ENCODE measurements around the gene L3MBTL3.

Gene L3MBTL3

GRCh38 chr6:130118236-130118635 is 99.9 kb downstream of the L3MBTL3 start:
- Histone ChIP-seq H3K27me3 (ENCODE audit: control insufficient read depth, insufficient read depth, low read length) (no peaks in the 10 kb centered on the region), H3K9ac (no peak overlapping the region), H2AFZ (no peak overlapping the region), H3K27ac (no peak overlapping the region), H3K4me3 (ENCODE audit: low read depth, low read length) (no peak overlapping the region), H3K4me1 (peaks cover 3% of the 10 kb centered on the region), H3K79me2 (no peaks in the 10 kb centered on the region), H3K9me3 (ENCODE audit: control insufficient read depth, low read length) (no peaks in the 10 kb centered on the region), H3K36me3 (ENCODE audit: control insufficient read depth, insufficient read depth, low read length) (no peaks in the 10 kb centered on the region), H3K4me2 (ENCODE audit: low read length) (no peak overlapping the region)
- TF ChIP-seq CTCF (IDR thresholded peaks at IDR 0.05), result no peak

- no peaks in the 10 kb centered on the region for H3K79me2 ChIP-seq
- peaks cover 3% of the 10 kb centered on the region for H3K4me1 ChIP-seq
- no peak overlapping the region for H3K9ac ChIP-seq
- H3K27ac ChIP-seq, result no peak overlapping the region
- H3K4me3 ChIP-seq (ENCODE audit: low read depth, low read length), result no peak overlapping the region
- no peaks in the 10 kb centered on the region for H3K9me3 ChIP-seq (ENCODE audit: control insufficient read depth, low read length)
- H3K36me3 ChIP-seq (ENCODE audit: control insufficient read depth, insufficient read depth, low read length), result no peaks in the 10 kb centered on the region
- no peak for TF ChIP-seq CTCF (IDR thresholded peaks at IDR 0.05)
- no peaks in the 10 kb centered on the region for H3K27me3 ChIP-seq (ENCODE audit: control insufficient read depth, insufficient read depth, low read length)
- no peak overlapping the region for H3K4me2 ChIP-seq (ENCODE audit: low read length)
- no peak overlapping the region for H2AFZ ChIP-seq
Measured at GRCh38 chr6:130119211-130119610, 100.8 kb downstream of the L3MBTL3 start.

GRCh38 chr6:130120731-130121130 is 102.3 kb downstream of the L3MBTL3 start:
- Histone ChIP-seq H3K4me2 (ENCODE audit: low read length) (no peak overlapping the region), H3K4me1 (peaks cover 3% of the 10 kb centered on the region)
- TF ChIP-seq CTCF (IDR thresholded peaks at IDR 0.05), result no peak

GRCh38 chr6:130122243-130122642 is 103.9 kb downstream of the L3MBTL3 start:
- Histone ChIP-seq H3K79me2 (no peaks in the 10 kb centered on the region), H3K9ac (no peak overlapping the region), H3K4me1 (peaks cover 3% of the 10 kb centered on the region), H3K36me3 (ENCODE audit: control insufficient read depth, insufficient read depth, low read length) (no peaks in the 10 kb centered on the region), H3K4me2 (ENCODE audit: low read length) (no peak overlapping the region), H3K27ac (no peak overlapping the region), H3K27me3 (ENCODE audit: control insufficient read depth, insufficient read depth, low read length) (no peaks in the 10 kb centered on the region), H2AFZ (no peak overlapping the region), H3K9me3 (ENCODE audit: control insufficient read depth, low read length) (no peaks in the 10 kb centered on the region), H3K4me3 (ENCODE audit: low read depth, low read length) (no peak overlapping the region)
- TF ChIP-seq CTCF (IDR thresholded peaks at IDR 0.05), result no peak

More at GRCh38 chr6:130120731-130121130, 102.3 kb downstream of the L3MBTL3 start:
- no peak overlapping the region for H3K27ac ChIP-seq
- no peaks in the 10 kb centered on the region for H3K79me2 ChIP-seq
- H3K27me3 ChIP-seq (ENCODE audit: control insufficient read depth, insufficient read depth, low read length), result no peaks in the 10 kb centered on the region
- H3K4me3 ChIP-seq (ENCODE audit: low read depth, low read length), result no peak overlapping the region
- H3K9ac ChIP-seq, result no peak overlapping the region
- no peaks in the 10 kb centered on the region for H3K36me3 ChIP-seq (ENCODE audit: control insufficient read depth, insufficient read depth, low read length)
- no peaks in the 10 kb centered on the region for H3K9me3 ChIP-seq (ENCODE audit: control insufficient read depth, low read length)
- no peak overlapping the region for H2AFZ ChIP-seq

GRCh38 chr6:130127195-130127594 is 108.8 kb downstream of the L3MBTL3 start:
- Histone ChIP-seq H3K27me3 (ENCODE audit: control insufficient read depth, insufficient read depth, low read length) (no peaks in the 10 kb centered on the region), H3K36me3 (ENCODE audit: control insufficient read depth, insufficient read depth, low read length) (no peaks in the 10 kb centered on the region), H2AFZ (no peak overlapping the region), H3K4me2 (ENCODE audit: low read length) (no peak overlapping the region), H3K79me2 (no peaks in the 10 kb centered on the region), H3K27ac (no peak overlapping the region), H3K9me3 (ENCODE audit: control insufficient read depth, low read length) (no peaks in the 10 kb centered on the region), H3K4me3 (ENCODE audit: low read depth, low read length) (no peak overlapping the region), H3K9ac (no peak overlapping the region), H3K4me1 (no peaks in the 10 kb centered on the region)
- no peak for TF ChIP-seq CTCF (IDR thresholded peaks at IDR 0.05)

All from parathyroid adenoma (tissue), 2 donors.